Hippocampal formation (tissue), 2 donors: ENCODE measurements around the gene NTN3.

Experiments used
- DNase-seq, 2 donors: peaks; one replicate each; lab custom pipeline; 2025; lab: John Stamatoyannopoulos, UW

The NTN3 gene

DNA sequence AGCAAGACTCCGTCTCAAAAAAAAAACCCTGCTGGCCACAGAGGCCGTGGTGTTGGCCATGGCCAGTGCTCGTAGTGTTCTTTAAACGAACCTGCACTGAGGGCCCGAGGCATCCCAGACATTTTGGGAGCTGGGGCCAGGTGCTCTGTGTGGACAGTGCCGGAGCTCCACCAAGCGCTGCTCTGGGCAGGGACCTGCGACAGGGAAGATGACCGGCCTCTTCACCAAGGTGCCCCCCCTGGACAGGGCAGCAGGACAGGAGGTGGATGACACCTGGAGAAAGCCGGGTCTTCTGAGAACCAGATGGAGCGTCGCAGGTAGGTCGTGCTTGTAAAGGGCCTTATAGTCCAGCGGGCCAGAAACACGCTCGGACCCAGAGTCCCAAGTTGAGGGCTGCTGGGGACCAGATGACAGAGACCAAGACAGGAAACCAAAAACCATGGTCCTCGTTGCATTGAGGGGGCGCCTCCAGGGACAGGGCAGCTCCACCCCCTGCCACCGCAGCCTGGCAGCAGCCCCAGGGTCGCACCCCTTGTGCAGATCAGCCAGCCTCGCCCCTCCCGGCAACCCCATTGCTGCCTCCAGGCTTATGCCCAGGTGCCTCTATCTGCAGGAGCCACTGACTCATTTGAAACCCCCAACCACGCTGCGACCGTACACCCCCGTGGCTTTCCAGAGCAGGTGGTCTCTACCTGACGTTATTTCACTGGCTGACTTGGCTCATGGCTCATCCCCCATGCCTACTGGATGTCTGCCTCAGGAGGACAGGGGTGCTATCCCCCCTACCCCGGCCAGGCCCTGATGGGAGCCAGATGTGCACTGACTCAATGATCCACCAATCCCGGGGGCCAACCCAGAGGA is 4.2 kb upstream of the NTN3 start:
- DNase-seq = no peak

DNA sequence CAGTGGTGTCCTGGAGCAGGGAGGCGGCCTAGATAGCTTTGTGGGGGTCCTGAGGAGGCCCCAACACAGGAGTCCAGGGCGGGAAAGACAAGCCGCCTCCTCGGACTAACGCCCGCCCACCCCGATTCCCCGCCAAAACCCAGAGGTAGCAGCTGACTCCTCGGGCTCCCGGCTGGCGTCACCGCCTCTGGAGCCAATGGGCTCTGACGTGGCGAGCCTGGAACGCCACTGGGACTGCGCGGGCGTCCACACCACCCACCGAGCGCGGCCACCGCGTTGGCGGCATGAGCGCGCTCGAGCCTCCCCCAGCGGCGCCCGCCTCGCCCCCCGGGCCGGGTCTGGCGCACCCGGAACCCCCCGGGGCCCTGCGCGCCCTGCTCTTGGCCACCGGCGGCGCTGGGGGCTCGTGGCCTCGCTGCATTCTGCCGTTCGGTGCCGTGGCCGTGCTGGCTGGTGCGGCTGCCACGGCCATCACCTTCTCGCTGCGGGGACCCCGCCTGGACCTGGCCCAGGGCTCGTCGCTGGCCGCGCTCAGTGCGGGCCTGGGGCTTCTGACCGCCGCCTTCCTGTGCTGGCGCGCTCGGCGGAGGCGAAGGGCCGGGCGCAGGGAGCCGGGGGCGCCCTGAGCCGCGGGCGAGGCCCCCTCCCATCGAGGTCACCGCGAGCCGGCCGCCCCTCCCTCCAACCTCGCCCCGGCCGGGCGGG is 3.4 kb upstream of the NTN3 start:
- peak in 1 of 2 donors; percentile 26 for DNase-seq

DNA sequence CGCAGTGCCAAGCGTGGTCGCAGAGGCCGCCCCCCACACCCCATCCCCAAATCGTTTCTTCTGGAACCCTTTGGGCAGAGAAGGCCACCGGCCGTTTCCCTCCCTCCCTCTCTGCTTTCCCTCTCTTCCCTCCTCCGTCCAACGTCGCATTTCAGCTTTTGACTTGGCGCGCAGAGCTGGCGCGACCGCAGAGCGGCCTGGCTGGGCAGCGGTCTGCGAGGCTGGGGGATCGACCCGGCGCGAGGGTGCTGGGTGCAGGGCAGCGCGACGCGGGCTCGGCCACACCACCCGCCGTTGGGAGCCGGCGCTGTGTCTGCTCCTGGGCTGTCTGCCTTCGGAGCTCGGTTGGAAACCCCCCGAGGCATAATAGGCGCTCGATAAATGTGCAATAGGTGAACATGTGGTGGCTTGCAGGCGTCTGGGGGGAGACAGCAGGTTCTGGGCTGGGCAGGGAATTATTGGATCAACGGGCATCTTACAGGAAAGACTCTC is 2.8 kb upstream of the NTN3 start:
- no peak for DNase-seq

DNA sequence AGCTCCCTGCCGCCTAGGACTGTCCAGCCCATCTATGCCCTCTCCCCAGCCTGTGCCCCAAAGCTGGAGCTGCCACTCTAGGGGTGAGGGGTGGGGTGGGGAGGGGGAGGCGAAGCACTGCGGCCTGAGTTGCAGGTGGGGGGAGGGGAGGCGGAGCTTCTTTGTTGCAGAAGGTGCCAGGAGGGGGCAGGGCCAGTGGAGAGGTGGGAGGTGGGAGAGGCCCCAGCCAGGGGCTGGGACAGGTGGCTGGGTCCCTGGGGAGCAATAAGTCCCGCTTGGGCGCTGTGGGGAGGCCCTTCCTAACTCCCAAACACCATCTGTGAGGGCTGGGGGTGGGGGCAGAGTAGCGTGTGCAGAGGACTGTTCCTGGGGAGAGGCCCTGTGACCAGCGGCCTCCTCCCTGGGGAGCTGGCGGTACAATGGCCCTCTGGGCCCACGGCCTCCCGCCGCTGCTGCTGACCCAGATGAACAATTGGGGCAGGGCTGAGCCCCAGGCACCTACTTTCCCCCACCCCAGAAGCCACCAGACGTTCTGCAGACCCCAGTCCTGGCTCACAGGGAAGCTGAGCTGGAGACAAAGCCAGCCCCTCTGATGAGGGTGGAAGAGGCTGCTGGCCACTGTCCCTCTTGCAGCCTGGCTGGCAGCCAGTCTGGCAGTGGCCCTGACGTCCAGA is 2.2 kb upstream of the NTN3 start:
- DNase-seq = peak in 1 of 2 donors; percentile 47

DNA sequence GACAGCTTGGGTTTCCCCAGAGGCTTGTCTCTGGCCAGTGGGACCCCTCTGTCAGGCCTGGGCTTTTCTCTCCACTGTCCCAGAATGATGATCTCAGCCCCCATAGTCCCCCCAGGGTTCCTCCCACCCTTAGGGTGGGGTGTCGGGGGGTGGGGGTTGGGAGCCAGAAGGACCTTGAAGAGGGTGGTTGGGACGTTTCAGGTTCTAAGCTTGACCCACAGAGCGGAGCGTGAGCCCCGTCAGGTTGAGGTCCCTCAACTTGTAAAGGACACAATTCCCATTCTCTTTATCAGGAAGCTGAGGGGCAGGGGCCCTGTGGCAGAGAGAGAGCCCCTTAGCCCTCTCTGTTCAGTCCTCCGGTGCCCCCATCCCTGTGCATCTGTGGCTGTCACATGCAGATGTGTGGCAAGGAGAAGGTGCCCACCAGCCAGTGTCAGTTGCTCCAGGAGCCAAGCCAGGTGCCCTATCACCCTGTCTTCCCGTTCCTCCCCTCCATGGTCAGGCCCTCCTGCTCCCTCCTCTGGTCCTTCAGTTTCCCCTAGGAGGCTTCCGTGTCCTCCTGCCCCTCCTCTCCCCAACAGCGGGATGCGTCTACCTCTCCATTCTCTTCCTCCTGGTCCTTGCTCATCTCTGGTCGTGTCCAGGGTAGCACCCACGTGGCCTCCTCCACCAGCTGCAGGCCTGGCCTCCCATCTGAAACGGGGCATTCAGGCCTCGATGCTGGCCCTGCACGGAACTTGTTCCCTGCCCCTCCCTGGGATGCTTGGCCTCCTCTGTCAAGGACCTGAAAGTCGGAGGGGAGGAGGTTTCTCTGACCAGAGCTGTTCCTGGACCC is 1.5 kb upstream of the NTN3 start:
- no peak for DNase-seq

DNA sequence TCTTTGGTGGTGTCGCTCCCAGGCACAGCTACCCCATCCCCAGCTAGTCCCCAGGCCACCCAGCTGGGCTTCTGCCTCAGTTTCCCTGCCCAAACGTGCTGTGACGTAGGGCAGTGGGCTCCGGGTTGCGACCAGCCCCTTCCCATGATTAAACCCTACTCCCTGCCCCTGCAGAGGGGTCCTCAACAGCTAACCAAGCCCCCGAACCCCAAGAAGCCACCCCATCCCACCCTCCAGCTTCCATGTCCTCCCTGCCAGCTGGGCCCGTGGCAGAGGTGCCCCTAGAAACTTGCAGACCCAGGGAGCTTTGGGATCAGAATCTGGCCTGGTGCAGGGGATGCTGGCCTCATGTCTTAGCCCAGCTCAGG is 879 bp upstream of the NTN3 start:
- no peak for DNase-seq

DNA sequence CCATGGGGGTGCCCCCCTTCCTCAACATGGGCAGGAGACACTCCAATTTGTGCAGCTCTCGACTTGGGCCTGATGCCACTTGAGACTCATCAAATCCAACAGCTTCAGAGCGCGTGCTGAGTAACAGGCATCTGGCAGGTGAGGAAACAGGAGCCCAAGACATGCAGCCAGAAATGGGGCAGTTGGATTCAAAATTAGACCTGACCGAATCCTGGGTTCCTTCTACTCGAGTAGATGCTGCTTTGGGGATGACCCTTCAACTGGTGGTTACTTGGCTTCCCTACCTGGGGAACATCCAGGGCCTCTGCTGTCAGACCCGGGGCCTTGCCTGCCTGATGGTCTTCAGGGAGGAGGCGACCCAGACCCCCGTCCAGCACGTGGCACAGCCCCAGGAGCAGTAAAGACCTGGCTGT is 488 bp upstream of the NTN3 start:
- no peak for DNase-seq

DNA sequence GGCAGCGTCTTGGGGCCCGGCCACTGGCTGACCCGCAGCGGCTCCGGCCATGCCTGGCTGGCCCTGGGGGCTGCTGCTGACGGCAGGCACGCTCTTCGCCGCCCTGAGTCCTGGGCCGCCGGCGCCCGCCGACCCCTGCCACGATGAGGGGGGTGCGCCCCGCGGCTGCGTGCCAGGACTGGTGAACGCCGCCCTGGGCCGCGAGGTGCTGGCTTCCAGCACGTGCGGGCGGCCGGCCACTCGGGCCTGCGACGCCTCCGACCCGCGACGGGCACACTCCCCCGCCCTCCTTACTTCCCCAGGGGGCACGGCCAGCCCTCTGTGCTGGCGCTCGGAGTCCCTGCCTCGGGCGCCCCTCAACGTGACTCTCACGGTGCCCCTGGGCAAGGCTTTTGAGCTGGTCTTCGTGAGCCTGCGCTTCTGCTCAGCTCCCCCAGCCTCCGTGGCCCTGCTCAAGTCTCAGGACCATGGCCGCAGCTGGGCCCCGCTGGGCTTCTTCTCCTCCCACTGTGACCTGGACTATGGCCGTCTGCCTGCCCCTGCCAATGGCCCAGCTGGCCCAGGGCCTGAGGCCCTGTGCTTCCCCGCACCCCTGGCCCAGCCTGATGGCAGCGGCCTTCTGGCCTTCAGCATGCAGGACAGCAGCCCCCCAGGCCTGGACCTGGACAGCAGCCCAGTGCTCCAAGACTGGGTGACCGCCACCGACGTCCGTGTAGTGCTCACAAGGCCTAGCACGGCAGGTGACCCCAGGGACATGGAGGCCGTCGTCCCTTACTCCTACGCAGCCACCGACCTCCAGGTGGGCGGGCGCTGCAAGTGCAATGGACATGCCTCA is 773 bp downstream of the NTN3 start:
- no peak for DNase-seq

DNA sequence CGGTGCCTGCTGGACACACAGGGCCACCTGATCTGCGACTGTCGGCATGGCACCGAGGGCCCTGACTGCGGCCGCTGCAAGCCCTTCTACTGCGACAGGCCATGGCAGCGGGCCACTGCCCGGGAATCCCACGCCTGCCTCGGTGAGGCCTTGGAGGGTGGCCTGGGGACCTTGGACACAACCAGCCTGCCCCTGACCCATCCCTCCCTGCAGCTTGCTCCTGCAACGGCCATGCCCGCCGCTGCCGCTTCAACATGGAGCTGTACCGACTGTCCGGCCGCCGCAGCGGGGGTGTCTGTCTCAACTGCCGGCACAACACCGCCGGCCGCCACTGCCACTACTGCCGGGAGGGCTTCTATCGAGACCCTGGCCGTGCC is 1.4 kb downstream of the NTN3 start:
- no peak for DNase-seq

DNA sequence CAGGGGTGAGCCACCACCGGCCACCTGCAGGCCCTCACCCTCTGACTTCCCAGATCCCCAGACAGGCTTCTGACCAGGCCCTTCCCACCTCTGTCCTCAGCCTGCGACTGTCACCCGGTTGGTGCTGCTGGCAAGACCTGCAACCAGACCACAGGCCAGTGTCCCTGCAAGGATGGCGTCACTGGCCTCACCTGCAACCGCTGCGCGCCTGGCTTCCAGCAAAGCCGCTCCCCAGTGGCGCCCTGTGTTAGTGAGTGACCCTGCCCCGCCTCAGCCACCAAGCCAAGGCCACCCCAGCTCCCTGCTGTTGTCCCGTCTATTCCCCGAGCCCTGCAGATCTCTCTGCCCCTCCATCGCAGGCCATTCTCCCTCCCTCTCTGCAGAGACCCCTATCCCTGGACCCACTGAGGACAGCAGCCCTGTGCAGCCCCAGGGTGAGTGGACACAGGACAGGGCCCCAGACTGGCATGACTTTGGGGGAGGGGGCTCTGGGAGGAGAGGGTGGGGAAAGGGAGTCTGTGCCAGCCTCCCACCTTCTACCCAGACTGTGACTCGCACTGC is 1.9 kb downstream of the NTN3 start:
- DNase-seq = no peak

DNA sequence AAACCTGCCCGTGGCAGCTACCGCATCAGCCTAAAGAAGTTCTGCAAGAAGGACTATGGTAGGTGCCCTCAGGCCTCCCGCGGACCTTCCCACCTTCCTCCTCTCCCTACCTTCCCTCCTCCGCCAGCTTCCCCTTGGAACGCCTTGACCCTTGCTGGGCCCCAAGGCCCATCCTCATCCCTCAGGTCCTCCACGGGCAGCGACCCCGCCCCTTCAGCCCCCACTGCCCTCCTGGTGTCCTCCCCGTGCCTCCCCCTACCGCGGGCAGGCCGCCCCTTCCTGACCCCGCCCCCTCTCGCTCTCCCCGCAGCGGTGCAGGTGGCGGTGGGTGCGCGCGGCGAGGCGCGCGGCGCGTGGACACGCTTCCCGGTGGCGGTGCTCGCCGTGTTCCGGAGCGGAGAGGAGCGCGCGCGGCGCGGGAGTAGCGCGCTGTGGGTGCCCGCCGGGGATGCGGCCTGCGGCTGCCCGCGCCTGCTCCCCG is 2.4 kb downstream of the NTN3 start:
- DNase-seq = no peak

DNA sequence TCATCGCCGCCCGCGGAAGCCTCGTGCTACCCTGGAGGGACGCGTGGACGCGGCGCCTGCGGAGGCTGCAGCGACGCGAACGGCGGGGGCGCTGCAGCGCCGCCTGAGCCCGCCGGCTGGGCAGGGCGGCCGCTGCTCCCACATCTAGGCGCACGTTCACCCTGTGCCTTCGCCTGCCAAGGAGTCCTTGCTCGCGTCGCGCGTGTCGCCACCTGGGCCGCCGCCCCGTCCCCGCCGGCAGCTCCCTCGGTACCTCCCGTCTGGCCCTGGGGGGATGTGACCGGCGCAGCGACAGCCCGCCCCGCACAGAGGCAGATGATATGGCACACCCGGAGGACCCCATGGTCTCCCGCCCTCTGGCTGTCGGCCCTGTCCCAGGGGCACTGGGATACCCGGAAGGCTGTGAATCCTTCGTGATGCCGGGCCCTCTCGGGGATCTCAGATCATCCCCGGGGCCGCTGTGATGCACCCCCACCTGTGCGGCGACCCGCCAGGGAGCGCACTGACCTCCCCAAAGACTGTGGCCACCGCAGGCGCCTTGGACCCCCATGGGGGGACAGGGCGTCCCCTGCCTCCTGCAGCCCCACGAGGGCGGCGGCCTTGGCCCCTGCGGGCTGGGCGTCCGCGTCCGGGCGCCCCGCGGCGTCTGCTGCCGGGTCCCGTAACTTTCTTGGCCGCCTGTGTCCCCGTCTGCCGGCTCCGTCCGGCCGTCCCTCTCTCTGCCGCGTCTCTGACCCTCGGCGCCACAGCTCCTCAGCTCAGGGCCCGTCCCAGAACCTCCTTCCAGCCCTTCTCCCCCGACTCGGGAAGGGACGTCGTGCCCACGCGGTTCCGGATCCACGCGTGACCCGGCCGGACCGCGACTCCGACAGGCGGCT is 3.1 kb downstream of the NTN3 start:
- DNase-seq = peak; percentile 31 to 47

DNA sequence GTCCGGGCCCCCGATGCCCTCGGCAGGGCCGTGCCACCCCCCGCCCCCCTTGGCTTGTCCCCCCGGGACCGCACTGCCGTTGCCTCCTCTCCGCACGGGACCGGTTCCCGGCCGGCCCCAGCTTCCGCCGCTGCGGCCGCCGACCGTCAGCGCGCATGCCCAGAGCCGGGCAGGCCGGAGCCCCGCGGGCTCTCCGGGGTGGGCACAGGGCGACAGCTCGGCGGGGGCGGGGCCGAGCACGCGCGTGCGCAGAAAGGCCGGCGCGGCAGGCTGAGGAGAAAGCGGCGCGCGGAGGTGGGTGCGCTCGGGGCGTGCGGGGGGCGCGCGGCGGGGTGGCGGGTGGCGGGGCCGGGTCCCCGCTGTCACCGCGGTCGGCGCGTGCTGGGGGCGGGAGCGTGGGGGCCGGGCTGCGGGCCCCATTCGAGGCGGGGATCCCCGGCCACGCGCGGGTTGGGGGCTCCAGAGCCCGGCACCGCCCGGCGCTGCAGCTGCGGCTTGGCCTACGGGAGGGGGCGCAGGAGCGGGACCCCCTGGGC is 3.8 kb downstream of the NTN3 start, which contains the start of gene TBC1D24:
Gene TBC1D24 (plus strand): TSS at position 251 of the 536 bp plus-strand sequence. CDS start 21,022 bp downstream, outside the sequence.
- peak; percentile 69 to 85 for DNase-seq

DNA sequence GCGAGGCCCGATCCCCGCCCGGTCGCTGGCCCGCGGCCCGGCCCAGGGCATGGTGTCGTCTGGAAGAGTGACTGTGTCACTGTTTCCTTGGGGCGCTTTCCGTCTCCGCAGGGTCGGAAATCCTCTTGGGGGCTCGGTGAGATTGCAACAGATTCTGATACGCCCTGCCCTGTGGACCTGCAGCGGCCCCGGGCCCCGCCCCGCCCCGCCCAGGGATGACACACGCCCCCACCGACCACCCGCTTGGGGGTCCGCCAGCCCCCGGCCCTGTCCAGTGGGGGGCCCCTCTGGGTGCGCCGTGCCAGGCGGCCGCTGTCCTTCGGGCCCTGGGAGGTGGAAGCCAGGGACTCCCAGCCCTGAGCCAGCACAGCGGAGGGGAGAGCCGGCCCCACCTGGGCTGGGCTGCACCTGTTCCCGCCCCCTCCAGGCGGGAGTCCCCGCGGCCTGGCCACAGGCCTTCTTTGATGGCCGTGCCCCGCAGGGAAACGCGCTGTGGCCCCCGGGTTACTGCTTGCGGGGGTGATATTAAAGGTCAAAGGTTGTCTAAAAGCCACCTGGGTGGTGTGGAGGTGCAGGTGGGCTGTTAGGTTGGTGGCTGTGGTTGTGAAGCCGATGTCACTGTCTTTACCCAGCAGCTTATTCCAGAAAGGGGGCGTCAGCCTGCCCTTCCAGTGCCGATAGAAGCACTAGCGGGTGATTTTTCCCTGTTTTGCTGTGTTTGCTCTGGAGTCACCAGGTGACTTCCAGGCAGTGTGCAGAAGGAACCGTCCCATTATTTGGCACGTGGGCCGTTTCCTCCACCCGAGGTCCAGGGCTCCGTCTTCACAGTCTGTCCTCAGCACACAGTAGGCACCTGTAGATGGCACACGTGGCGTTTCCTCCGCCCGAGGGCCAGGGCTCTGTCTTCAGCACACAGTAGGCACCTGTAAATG is 4.6 kb downstream of the NTN3 start:
- no peak for DNase-seq

DNA sequence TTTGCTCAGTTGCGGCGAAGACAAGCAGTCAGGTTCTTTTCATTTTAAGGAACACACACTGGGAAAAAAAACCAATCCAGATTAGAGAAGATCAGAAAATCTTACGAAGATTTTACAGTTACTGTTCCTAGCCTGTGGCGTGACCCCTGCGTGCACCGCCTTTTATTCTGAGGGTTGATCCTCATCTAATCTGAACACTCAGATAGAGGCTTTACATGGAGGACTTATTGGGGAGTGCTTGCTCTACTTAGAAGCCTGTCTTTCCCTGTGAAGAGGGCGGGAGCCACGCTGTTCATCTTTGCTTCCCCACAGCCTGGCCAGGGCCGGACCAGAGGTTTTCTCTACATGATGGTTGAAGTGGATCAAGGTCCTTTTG is 5.2 kb downstream of the NTN3 start:
- no peak for DNase-seq

DNA sequence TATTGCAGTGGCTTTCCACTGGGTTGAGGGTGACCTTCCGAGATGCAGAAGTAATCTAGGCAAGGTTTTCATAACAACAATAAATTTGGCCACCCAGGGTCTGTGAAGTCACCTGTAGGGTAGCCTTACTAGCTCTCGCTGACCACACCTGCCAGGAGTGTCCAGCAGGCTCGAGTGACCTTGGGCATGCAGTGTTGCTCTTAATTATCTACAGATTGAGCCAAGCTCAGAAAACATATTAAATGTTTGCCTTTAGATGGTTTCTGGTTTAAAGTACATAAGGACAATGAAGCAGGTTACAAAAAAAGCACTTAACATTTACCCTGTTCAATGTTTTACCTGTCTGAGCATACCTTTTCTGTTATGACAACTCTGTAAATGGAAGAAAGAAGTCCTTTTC is 5.6 kb downstream of the NTN3 start:
- DNase-seq = no peak

DNA sequence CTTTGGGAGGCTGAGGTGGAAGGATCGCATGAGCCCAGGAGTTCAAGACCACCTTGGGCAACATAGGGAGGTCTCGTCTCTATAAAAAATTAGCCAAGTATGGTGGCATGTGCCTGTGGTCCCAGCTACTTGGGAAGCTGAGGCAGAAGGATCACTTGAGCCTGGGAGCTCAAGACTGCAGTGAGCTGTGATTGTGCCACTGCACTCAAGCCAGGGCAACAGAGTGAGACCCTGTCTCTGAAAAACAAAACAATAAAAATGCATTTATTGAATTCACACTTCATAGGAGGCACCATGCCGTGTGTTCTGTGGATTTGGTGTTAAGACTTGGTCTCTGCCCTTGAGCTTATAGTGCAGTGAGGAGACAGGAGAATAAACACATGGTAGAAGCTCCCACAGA is 6.2 kb downstream of the NTN3 start:
- DNase-seq = no peak

DNA sequence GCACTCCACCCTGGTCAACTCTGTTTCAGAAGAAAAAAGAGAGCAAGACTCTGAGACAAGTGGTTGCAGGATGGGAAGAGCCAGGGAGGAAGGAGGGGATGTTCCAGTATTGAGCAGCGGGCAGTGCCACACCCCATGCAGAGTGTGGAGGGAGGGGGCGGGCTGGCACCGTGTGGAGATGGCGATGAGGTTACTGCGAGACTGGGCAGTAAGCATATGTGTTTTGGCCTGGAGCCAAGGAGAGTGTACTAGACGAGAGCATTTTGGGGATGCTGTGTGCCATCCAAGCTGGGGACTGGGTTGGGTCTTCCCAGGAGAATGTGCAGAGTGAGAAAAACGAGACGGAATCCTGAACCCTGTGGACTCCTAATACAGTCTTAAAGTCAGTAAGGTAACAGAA is 7.2 kb downstream of the NTN3 start:
- DNase-seq = no peak
